HEK293T (cell line): ENCODE measurements around the gene SH3RF1.
A peak's percentile ranks its signal among the peaks of the same experiment; 100 is the strongest.

ENCODE experiments used
- CTCF ChIA-PET: fragments of 350-600 bp; formaldehyde crosslinking; extraction: SDS; loops from one replicate; lab custom pipeline; 2021; ENCODE audit warnings: antibody characterized with exemption, inconsistent platforms; lab: Yijun Ruan, JAX
- POLR2A ChIA-PET: fragments of 350-600 bp; formaldehyde crosslinking; extraction: SDS; loops from one replicate; lab custom pipeline; 2020; ENCODE audit warnings: antibody characterized with exemption, inconsistent platforms; lab: Yijun Ruan, JAX
- DNase-seq: peaks from one replicate; pipeline ENCODE4 v3.0.0; 2012; ENCODE audit warnings: mixed read lengths; ENCODE audit errors: extremely low spot score
- ARNT ChIP-seq: fragments of 450-650 bp; IDR thresholded peaks from 2 replicates; pipeline ENCODE4 v1.6.1; 2017; ENCODE audit warnings: mild to moderate bottlenecking
- BHLHE40 ChIP-seq: fragments of 450-650 bp; IDR thresholded peaks from 2 replicates; pipeline ENCODE4 v1.6.1; 2016; ENCODE audit warnings: mild to moderate bottlenecking, moderate library complexity, borderline replicate concordance
- CTBP1 ChIP-seq: fragments of 450-650 bp; IDR thresholded peaks from 2 replicates; pipeline ENCODE4 v1.6.1; 2016; ENCODE audit warnings: borderline replicate concordance
- ELF4 ChIP-seq: fragments of 450-650 bp; IDR thresholded peaks from 2 replicates; pipeline ENCODE4 v1.6.1; 2017; ENCODE audit warnings: antibody characterized with exemption
- FOXA1 ChIP-seq: fragments of 450-650 bp; IDR thresholded peaks from 2 replicates; pipeline ENCODE4 v1.6.1; 2016; ENCODE audit warnings: mild to moderate bottlenecking
- FOXK2 ChIP-seq: fragments of 450-650 bp; IDR thresholded peaks from 2 replicates; pipeline ENCODE4 v1.6.1; 2016; ENCODE audit warnings: mild to moderate bottlenecking
- FOXM1 ChIP-seq: fragments of 450-650 bp; IDR thresholded peaks from 2 replicates; pipeline ENCODE4 v1.6.1; 2017; ENCODE audit warnings: mild to moderate bottlenecking, borderline replicate concordance
- HDGF ChIP-seq: fragments of 450-650 bp; IDR thresholded peaks from 2 replicates; pipeline ENCODE4 v1.6.1; 2017; ENCODE audit warnings: antibody characterized with exemption, borderline replicate concordance
- L3MBTL2 ChIP-seq: fragments of 450-650 bp; conservative IDR thresholded peaks from 2 replicates; pipeline ENCODE4 v1.6.1; 2016; ENCODE audit warnings: mild to moderate bottlenecking
- LEF1 ChIP-seq: fragments of 450-650 bp; IDR thresholded peaks from 2 replicates; pipeline ENCODE4 v1.6.1; 2017; ENCODE audit warnings: mild to moderate bottlenecking, borderline replicate concordance
- NFRKB ChIP-seq: fragments of 450-650 bp; IDR thresholded peaks from 2 replicates; pipeline ENCODE4 v1.6.1; 2016; ENCODE audit warnings: mild to moderate bottlenecking, moderate library complexity
- PKNOX1 ChIP-seq: fragments of 450-650 bp; IDR thresholded peaks from 2 replicates; pipeline ENCODE4 v1.6.1; 2016
- SP1 ChIP-seq: fragments of 450-650 bp; IDR thresholded peaks from 2 replicates; pipeline ENCODE4 v1.6.1; 2017
- SUZ12 ChIP-seq: fragments of 450-650 bp; IDR thresholded peaks from 2 replicates; pipeline ENCODE4 v1.6.1; 2016; ENCODE audit warnings: mild to moderate bottlenecking
- TARDBP ChIP-seq: fragments of 450-650 bp; IDR thresholded peaks from 2 replicates; pipeline ENCODE4 v1.6.1; 2016
- ZNF384 ChIP-seq: fragments of 450-650 bp; IDR thresholded peaks from 2 replicates; pipeline ENCODE4 v1.6.1; 2016

SH3RF1 gene

GRCh38 chr4:169074117-169074516, 196.6 kb downstream of the SH3RF1 start:
- no peak for DNase-seq
- CTCF ChIA-PET: no interaction called here
- POLR2A ChIA-PET: no interaction called here

DNA sequence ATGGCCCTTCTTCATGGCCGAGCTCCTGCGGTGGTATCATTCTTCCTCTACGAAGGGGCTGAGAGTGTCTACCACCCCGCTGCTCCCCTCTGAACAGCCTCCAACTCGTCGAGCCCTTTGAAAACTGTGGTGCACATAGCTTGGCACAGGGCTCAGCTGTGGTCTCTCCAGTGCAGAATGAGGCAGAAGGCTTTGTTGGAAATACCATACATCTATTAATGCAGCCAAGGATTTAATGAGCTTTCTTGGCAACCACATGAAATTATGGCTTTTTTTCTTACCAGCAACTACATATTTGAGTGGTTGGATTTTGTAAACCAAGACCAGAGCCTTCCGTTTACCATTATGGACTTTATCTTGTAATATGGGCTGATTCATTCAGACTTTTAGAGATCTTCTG, 199.0 kb downstream of the SH3RF1 start:
- ChIA-PET CTCF (interaction anchor here (0.5 kb wide), 1 partner anchor 398 kb away, joined by 3 read pairs; no protein-coding TSS in a partner anchor), POLR2A (interaction anchor here (0.6 to 2.3 kb wide), 3 partner anchors 38 to 197 kb away, joined by 3 to 9 read pairs (median 3); partner anchors contain the start of gene CBR4)
- TF ChIP-seq ELF4 (no peak), FOXK2 (no peak), LEF1 (no peak), PKNOX1 (no peak), FOXA1 (no peak), SP1 (no peak), CTBP1 (no peak), ARNT (no peak), ZNF384 (no peak), SUZ12 (no peak), NFRKB (no peak), TARDBP (no peak), BHLHE40 (no peak), HDGF (no peak)
- DNase-seq: no peak

More at GRCh38 chr4:169074117-169074516, 196.6 kb downstream of the SH3RF1 start:
- TF ChIP-seq NFRKB (no peak), FOXM1 (no peak), LEF1 (no peak), SP1 (no peak), BHLHE40 (no peak), HDGF (no peak), TARDBP (no peak), ARNT (no peak), CTBP1 (no peak)

DNA sequence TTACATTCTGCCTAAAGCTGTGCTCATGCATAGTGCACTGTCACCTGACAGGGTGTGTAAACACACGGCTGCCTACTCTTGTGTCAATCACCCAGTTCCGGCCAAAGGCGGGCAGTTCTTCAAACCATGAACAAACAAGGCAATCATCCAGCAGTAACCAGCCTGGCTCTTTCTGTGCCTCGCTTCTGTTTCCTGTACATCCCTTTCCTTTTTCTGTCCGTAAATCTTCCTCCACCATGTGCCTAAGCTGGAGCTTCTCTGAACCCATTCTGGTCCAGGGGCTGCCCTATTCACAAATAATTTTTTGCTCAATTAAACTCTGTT, 199.9 kb downstream of the SH3RF1 start:
- TF ChIP-seq TARDBP: no peak
- no peak for TF ChIP-seq L3MBTL2
- TF ChIP-seq CTBP1: no peak
- TF ChIP-seq PKNOX1: peak; percentile 86
- no peak for DNase-seq
- CTCF ChIA-PET: interaction anchor here (1.0 to 1.2 kb wide), 2 partner anchors 9 to 739 kb away, joined by 3 to 5 read pairs; no protein-coding TSS in a partner anchor
- POLR2A ChIA-PET: interaction anchor here (1.0 to 1.6 kb wide), 4 partner anchors 17 to 199 kb away, joined by 3 to 7 read pairs (median 3); partner anchors contain the start of genes CBR4 and SH3RF1

- TF ChIP-seq NFRKB (no peak), FOXM1 (no peak), ZNF384 (no peak), ARNT (no peak), HDGF (no peak), FOXA1 (no peak), SP1 (no peak), TARDBP (no peak), PKNOX1 (no peak), FOXK2 (no peak)
- ChIA-PET POLR2A (interaction anchor here (1.0 to 1.6 kb wide), 4 partner anchors 17 to 200 kb away, joined by 3 to 7 read pairs (median 3); partner anchors contain the start of genes CBR4 and SH3RF1), CTCF (interaction anchor here (1.0 to 1.2 kb wide), 2 partner anchors 9 to 740 kb away, joined by 3 to 5 read pairs; no protein-coding TSS in a partner anchor)
- DNase-seq: no peak
Measured at GRCh38 chr4:169070071-169070894, 200.5 kb downstream of the SH3RF1 start.

DNA sequence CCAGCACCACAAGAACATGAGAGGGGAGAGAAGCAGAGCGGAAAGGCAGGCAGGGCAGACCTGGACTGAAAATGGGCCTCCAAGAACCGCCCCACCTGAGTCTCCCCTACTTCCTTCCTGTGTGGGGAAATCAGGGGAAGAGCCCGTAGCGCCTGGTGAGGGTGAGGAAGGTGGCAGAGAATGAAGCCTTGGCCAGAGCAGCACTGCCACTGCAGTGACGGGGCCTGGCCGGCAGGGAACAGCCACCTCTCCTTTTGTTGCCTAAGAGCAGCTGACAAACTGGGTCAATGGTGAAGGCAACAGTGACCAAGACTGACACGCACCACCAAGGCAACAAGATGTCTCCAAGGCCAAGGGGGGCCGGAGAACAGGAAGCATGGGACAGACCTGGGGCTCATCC, 202.3 kb downstream of the SH3RF1 start:
- POLR2A ChIA-PET: no interaction called here
- CTCF ChIA-PET: no interaction called here
- no peak for DNase-seq
- TF ChIP-seq LEF1: no peak

DNA sequence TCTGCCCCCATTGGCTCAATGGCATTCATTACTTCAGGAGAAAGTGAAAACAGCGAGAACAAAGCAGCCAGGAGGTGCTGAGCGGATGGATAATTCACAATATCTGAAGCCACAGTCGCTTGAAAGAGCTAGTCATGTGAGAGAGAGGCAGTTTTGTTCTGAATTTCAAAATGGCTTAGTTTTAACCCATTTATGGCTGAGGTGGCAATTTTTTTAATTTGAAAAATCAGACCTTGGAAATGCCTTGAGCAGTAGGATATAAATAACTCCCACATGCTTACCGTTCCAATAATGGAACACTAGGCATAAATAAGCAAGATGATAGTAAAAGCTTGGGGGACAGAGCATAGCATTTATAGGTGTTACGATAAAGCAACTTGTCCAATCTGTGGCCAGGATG, 203.8 kb downstream of the SH3RF1 start:
- ChIA-PET POLR2A (interaction anchor here (1.2 kb wide), 1 partner anchor 57 kb away, joined by 3 read pairs; the partner anchor contains the start of gene CBR4), CTCF (interaction anchor here (1.2 kb wide), 1 partner anchor 74 kb away, joined by 4 read pairs; no protein-coding TSS in a partner anchor)
- TF ChIP-seq SP1 (no peak), FOXM1 (no peak), ELF4 (no peak)
- DNase-seq: no peak
